Measurements from ENCODE around the gene CPNE6. TPM values are rescaled to one million over a fixed set of nuclear protein-coding genes. Genes with fewer than 3 reads are reported as not detected.

The CPNE6 gene
- total and polyA plus RNA-seq, 2 of the 13 experiments (the other 11 are each of a cell fraction or from before 2014, with no cell fraction given) = not detected

GRCh38 chr14:24037658-24038037, 33.7 kb upstream of the CPNE6 start:
- no peak overlapping the region for H3K4me3 ChIP-seq (replicated peaks in 1 of 3; ENCODE audit: insufficient read depth in 1 of 3, low read depth in 2 of 3, low read length in 3 of 3)
- in situ Hi-C loops (cut with HindIII; ENCODE audit: extremely low pct_ligation_motif_present, low pct_unique_long_range_greater_than_20kb) (loop anchor here (10.0 kb wide), 1 partner anchor 53 kb away; the partner anchor contains the start of gene DHRS4L2), intact Hi-C loops (cut with micrococcal nuclease; ENCODE audit: unreplicated experiment) (loop anchor here (10.0 kb wide), 1 partner anchor 313 kb away; no protein-coding TSS in a partner anchor)
- H3K27ac ChIP-seq (ENCODE audit: extremely low read length, insufficient read depth, low read length) = no peak overlapping the region
- H3K9ac ChIP-seq (ENCODE audit: insufficient read depth, low read depth, low read length) = no peak overlapping the region
- no peaks in the 10 kb centered on the region for H4K20me1 ChIP-seq (ENCODE audit: insufficient read depth, low read length)
- no peaks in the 10 kb centered on the region for H3K36me3 ChIP-seq (replicated peaks in 1 of 2; ENCODE audit: control insufficient read depth in 1 of 2, insufficient read depth in 2 of 2, low read length in 2 of 2)
- H3K9me3 ChIP-seq (ENCODE audit: low read length) = peaks cover 4% of the 10 kb centered on the region
- peaks cover 42% of the 10 kb centered on the region for H3K4me1 ChIP-seq (ENCODE audit: insufficient read depth, low read length)
- ATAC-seq (no peak), FAIRE-seq (no peak), DNase-seq (ENCODE audit: low spot score) (no peak)
- H3K79me2 ChIP-seq (ENCODE audit: insufficient read depth, low read length) = no peaks in the 10 kb centered on the region
- ChIA-PET CTCF (ENCODE audit: low intra/inter-chr PET ratio, low total read pairs) (interaction anchor here (4.0 kb wide), 1 partner anchor 25 kb away, joined by 85 read pairs; no protein-coding TSS in a partner anchor), POLR2A (interaction anchor here (1.8 kb wide), 1 partner anchor 77 kb away, joined by 4 read pairs; the partner anchor contains the start of genes DCAF11 and NRL)
- no peak overlapping the region for H2AFZ ChIP-seq (ENCODE audit: low read length)
- H3K27me3 ChIP-seq (ENCODE audit: control insufficient read depth in 1 of 2, insufficient read depth in 2 of 2, low read length in 2 of 2) = peaks cover 0 to 6% of the 10 kb centered on the region in 2 experiments; a peak in 2 of 5 replicates
- no TSS peak for BruUV-seq (replicated peaks)
- no peak overlapping the region for H3K4me2 ChIP-seq (ENCODE audit: low read depth, low read length)
- WGBS (ENCODE audit: low lambda C conversion rate) = 75% methylated on average over 14 of the region's 14 CpGs
- TF ChIP-seq EZH2 (conservative IDR thresholded peaks at IDR 0.05; ENCODE audit: low read depth, low read length) (no peak), KLF12 (CRISPR knock-in tag; IDR thresholded peaks at IDR 0.05; ENCODE audit: borderline replicate concordance) (no peak), CENPX (CRISPR knock-in tag; IDR thresholded peaks at IDR 0.05) (no peak), KDM5B (CRISPR knock-in tag; IDR thresholded peaks at IDR 0.05; ENCODE audit: borderline replicate concordance) (no peak), ZNF605 (CRISPR knock-in tag; IDR thresholded peaks at IDR 0.05) (no peak), ZMYM4 (CRISPR knock-in tag; IDR thresholded peaks at IDR 0.05) (no peak), REL (CRISPR knock-in tag; conservative IDR thresholded peaks at IDR 0.05) (no peak), ZNF253 (CRISPR knock-in tag; IDR thresholded peaks at IDR 0.05; ENCODE audit: borderline replicate concordance) (no peak), ZNF276 (CRISPR knock-in tag; IDR thresholded peaks at IDR 0.05; ENCODE audit: low read depth) (no peak), ZSCAN29 (CRISPR knock-in tag; conservative IDR thresholded peaks at IDR 0.05) (no peak), ZNF816 (CRISPR knock-in tag; IDR thresholded peaks at IDR 0.05; ENCODE audit: borderline replicate concordance) (no peak)
- TF ChIP-seq, protein P1, sequence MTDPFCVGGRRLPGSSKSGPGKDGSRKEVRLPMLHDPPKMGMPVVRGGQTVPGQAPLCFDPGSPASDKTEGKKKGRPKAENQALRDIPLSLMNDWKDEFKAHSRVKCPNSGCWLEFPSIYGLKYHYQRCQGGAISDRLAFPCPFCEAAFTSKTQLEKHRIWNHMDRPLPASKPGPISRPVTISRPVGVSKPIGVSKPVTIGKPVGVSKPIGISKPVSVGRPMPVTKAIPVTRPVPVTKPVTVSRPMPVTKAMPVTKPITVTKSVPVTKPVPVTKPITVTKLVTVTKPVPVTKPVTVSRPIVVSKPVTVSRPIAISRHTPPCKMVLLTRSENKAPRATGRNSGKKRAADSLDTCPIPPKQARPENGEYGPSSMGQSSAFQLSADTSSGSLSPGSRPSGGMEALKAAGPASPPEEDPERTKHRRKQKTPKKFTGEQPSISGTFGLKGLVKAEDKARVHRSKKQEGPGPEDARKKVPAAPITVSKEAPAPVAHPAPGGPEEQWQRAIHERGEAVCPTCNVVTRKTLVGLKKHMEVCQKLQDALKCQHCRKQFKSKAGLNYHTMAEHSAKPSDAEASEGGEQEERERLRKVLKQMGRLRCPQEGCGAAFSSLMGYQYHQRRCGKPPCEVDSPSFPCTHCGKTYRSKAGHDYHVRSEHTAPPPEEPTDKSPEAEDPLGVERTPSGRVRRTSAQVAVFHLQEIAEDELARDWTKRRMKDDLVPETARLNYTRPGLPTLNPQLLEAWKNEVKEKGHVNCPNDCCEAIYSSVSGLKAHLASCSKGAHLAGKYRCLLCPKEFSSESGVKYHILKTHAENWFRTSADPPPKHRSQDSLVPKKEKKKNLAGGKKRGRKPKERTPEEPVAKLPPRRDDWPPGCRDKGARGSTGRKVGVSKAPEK (CRISPR knock-in tag; IDR thresholded peaks at IDR 0.05; ENCODE audit: borderline replicate concordance) = no peak
- TF ChIP-seq, protein P2, sequence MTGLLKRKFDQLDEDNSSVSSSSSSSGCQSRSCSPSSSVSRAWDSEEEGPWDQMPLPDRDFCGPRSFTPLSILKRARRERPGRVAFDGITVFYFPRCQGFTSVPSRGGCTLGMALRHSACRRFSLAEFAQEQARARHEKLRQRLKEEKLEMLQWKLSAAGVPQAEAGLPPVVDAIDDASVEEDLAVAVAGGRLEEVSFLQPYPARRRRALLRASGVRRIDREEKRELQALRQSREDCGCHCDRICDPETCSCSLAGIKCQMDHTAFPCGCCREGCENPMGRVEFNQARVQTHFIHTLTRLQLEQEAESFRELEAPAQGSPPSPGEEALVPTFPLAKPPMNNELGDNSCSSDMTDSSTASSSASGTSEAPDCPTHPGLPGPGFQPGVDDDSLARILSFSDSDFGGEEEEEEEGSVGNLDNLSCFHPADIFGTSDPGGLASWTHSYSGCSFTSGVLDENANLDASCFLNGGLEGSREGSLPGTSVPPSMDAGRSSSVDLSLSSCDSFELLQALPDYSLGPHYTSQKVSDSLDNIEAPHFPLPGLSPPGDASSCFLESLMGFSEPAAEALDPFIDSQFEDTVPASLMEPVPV (CRISPR knock-in tag; IDR thresholded peaks at IDR 0.05) = no peak

Data from HepG2 (cell line).